Lower leg skin (tissue), 3 donors: Measurements from ENCODE around the gene RUNX1.

Experiments
- CTCF ChIP-seq, 3 donors: fragments of 450-650 bp; IDR thresholded peaks; one replicate each; pipeline ENCODE4 v1.5.1; 2016; ENCODE audit warnings: antibody characterized with exemption in 3 of 3, mild to moderate bottlenecking in 3 of 3, moderate library complexity in 2 of 3
- POLR2A ChIP-seq, 2 donors: fragments of 450-650 bp; IDR thresholded peaks; one replicate each; pipeline ENCODE4 v1.6.1; 2016 to 2017; ENCODE audit warnings: antibody characterized with exemption in 2 of 2, mild to moderate bottlenecking in 1 of 2, moderate library complexity in 1 of 2

GRCh38 chr21:34810786-34811185 lies 238.3 kb downstream of the RUNX1 start:
- TF ChIP-seq CTCF (IDR thresholded peaks at IDR 0.05): no peak
- TF ChIP-seq POLR2A (IDR thresholded peaks at IDR 0.05): no peak
